HEK293 (cell line): ENCODE measurements around the gene ITGA7.
A peak's percentile ranks its signal among the peaks of the same experiment; 100 is the strongest.

ENCODE experiments used
- EGR2 ChIP-seq: fragments of 450-650 bp; formaldehyde crosslinking; IDR thresholded peaks from 2 replicates; pipeline ENCODE4 v1.5.1; 2016; ENCODE audit warnings: low read depth, missing biosample characterization, missing genetic modification characterization
- KLF1 ChIP-seq: fragments of 450-650 bp; formaldehyde crosslinking; IDR thresholded peaks from 2 replicates; pipeline ENCODE4 v1.5.1; 2016; ENCODE audit warnings: missing biosample characterization, missing genetic modification characterization
- KLF16 ChIP-seq: fragments of 450-650 bp; formaldehyde crosslinking; IDR thresholded peaks from 2 replicates; pipeline ENCODE4 v1.5.1; 2017; ENCODE audit warnings: missing biosample characterization, missing genetic modification characterization
- WT1 ChIP-seq: fragments of 450-650 bp; formaldehyde crosslinking; IDR thresholded peaks from 2 replicates; pipeline ENCODE4 v1.5.1; 2016; ENCODE audit warnings: missing biosample characterization, missing genetic modification characterization
- ZBTB20 ChIP-seq: fragments of 450-650 bp; formaldehyde crosslinking; IDR thresholded peaks from 2 replicates; pipeline ENCODE4 v1.5.1; 2016; ENCODE audit warnings: missing biosample characterization, missing genetic modification characterization
- ZBTB48 ChIP-seq: fragments of 450-650 bp; formaldehyde crosslinking; IDR thresholded peaks from 2 replicates; pipeline ENCODE4 v1.5.1; 2016; ENCODE audit warnings: missing biosample characterization, missing genetic modification characterization
- ZEB2 ChIP-seq: fragments of 450-650 bp; formaldehyde crosslinking; IDR thresholded peaks from 2 replicates; pipeline ENCODE4 v1.5.1; 2016; ENCODE audit warnings: missing biosample characterization, missing genetic modification characterization
- ZNF335 ChIP-seq: fragments of 450-650 bp; formaldehyde crosslinking; conservative IDR thresholded peaks from 2 replicates; pipeline ENCODE4 v1.5.1; 2016; ENCODE audit warnings: missing biosample characterization, missing genetic modification characterization
- ZNF341 ChIP-seq: fragments of 450-650 bp; formaldehyde crosslinking; IDR thresholded peaks from 2 replicates; pipeline ENCODE4; 2016; ENCODE audit warnings: low read depth, missing biosample characterization, missing genetic modification characterization
- ZNF48 ChIP-seq: fragments of 450-650 bp; formaldehyde crosslinking; IDR thresholded peaks from 2 replicates; pipeline ENCODE4 v1.5.1; 2016; ENCODE audit warnings: missing biosample characterization, missing genetic modification characterization
- ZNF658 ChIP-seq: fragments of 450-650 bp; formaldehyde crosslinking; IDR thresholded peaks from 2 replicates; pipeline ENCODE4; 2016; ENCODE audit warnings: missing biosample characterization, missing genetic modification characterization
- ZNF76 ChIP-seq: fragments of 450-650 bp; formaldehyde crosslinking; IDR thresholded peaks from 2 replicates; pipeline ENCODE4; 2016; ENCODE audit warnings: low read depth, missing biosample characterization, missing genetic modification characterization, borderline replicate concordance
- ZSCAN23 ChIP-seq: fragments of 450-650 bp; formaldehyde crosslinking; IDR thresholded peaks from 2 replicates; pipeline ENCODE4 v1.5.1; 2016; ENCODE audit warnings: missing biosample characterization, missing genetic modification characterization
- TF ChIP-seq, protein P1 (sequence below): fragments of 450-650 bp; formaldehyde crosslinking; IDR thresholded peaks from 2 replicates; pipeline ENCODE4 v1.5.1; 2017; ENCODE audit warnings: missing biosample characterization, mild to moderate bottlenecking, missing genetic modification characterization, moderate library complexity
- TF ChIP-seq, protein P2 (sequence below): fragments of 450-650 bp; formaldehyde crosslinking; IDR thresholded peaks from 2 replicates; pipeline ENCODE4 v1.5.1; 2016; ENCODE audit warnings: missing biosample characterization, missing genetic modification characterization
- TF ChIP-seq, protein P3 (sequence below): fragments of 450-650 bp; IDR thresholded peaks from 2 replicates; pipeline ENCODE4 v1.5.1; 2018; ENCODE audit warnings: missing biosample characterization, mild to moderate bottlenecking, missing genetic modification characterization
- TF ChIP-seq, protein P4 (sequence below): fragments of 450-650 bp; formaldehyde crosslinking; IDR thresholded peaks from 2 replicates; pipeline ENCODE4 v1.5.1; 2016; ENCODE audit warnings: missing biosample characterization, missing genetic modification characterization, borderline replicate concordance
- TF ChIP-seq, protein P5 (sequence below): fragments of 450-650 bp; formaldehyde crosslinking; optimal IDR thresholded peaks from 2 replicates; pipeline ENCODE3; 2016; ENCODE audit warnings: missing biosample characterization, mild to moderate bottlenecking, missing genetic modification characterization
- TF ChIP-seq, protein P6 (sequence below): fragments of 450-650 bp; formaldehyde crosslinking; IDR thresholded peaks from 2 replicates; pipeline ENCODE4 v1.5.1; 2016; ENCODE audit warnings: missing biosample characterization, missing genetic modification characterization
- TF ChIP-seq, protein P7 (sequence below): fragments of 450-650 bp; IDR thresholded peaks from 2 replicates; pipeline ENCODE4 v1.5.1; 2018; ENCODE audit warnings: missing biosample characterization, missing genetic modification characterization

Gene ITGA7

DNA sequence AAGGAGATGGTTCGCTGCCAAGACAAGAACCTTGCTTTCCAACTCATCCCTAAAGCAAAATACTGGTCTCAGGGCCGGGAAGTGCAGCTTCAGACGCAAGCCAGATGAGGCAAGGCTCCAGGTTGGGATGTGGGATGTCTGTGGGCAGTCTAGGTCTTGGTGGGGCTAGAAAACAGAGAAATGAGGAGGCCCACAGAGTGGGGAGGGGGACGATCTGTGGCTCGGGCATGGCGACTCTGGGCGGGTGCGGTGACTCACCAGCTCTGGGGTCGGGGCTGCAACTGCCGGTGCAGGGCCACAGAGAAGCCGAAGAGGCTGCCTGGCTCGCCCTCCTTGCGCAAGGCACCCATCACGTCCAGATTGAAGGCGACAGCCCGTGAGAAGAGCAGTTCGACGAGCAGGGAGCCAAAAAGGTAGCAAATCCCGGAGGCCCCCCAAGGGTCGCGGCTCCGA lies 459 bp downstream of the ITGA7 start (continued):
- TF ChIP-seq, protein P1, sequence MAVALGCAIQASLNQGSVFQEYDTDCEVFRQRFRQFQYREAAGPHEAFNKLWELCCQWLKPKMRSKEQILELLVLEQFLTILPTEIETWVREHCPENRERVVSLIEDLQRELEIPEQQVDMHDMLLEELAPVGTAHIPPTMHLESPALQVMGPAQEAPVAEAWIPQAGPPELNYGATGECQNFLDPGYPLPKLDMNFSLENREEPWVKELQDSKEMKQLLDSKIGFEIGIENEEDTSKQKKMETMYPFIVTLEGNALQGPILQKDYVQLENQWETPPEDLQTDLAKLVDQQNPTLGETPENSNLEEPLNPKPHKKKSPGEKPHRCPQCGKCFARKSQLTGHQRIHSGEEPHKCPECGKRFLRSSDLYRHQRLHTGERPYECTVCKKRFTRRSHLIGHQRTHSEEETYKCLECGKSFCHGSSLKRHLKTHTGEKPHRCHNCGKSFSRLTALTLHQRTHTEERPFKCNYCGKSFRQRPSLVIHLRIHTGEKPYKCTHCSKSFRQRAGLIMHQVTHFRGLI (tag by site-specific recombination) = no peak
- peak; percentile 70 for TF ChIP-seq EGR2 (tag by site-specific recombination)
- TF ChIP-seq, protein P2, sequence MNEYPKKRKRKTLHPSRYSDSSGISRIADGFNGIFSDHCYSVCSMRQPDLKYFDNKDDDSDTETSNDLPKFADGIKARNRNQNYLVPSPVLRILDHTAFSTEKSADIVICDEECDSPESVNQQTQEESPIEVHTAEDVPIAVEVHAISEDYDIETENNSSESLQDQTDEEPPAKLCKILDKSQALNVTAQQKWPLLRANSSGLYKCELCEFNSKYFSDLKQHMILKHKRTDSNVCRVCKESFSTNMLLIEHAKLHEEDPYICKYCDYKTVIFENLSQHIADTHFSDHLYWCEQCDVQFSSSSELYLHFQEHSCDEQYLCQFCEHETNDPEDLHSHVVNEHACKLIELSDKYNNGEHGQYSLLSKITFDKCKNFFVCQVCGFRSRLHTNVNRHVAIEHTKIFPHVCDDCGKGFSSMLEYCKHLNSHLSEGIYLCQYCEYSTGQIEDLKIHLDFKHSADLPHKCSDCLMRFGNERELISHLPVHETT = 0 out of 2 replicates have a peak, but pooled peaks have one; percentile 21
- TF ChIP-seq, protein P3, sequence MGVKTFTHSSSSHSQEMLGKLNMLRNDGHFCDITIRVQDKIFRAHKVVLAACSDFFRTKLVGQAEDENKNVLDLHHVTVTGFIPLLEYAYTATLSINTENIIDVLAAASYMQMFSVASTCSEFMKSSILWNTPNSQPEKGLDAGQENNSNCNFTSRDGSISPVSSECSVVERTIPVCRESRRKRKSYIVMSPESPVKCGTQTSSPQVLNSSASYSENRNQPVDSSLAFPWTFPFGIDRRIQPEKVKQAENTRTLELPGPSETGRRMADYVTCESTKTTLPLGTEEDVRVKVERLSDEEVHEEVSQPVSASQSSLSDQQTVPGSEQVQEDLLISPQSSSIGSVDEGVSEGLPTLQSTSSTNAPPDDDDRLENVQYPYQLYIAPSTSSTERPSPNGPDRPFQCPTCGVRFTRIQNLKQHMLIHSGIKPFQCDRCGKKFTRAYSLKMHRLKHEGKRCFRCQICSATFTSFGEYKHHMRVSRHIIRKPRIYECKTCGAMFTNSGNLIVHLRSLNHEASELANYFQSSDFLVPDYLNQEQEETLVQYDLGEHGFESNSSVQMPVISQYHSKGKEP (tag by site-specific recombination) = no peak
- 0 out of 2 replicates have a peak, but pooled peaks have one; percentile 5 for TF ChIP-seq KLF16 (tag by site-specific recombination)
- TF ChIP-seq ZNF48 (tag by site-specific recombination) = no peak
- peak; percentile 90 for TF ChIP-seq ZBTB48 (tag by site-specific recombination)
- TF ChIP-seq ZEB2 (tag by site-specific recombination) = 0 out of 2 replicates have a peak, but pooled peaks have one; percentile 28
- TF ChIP-seq, protein P4, sequence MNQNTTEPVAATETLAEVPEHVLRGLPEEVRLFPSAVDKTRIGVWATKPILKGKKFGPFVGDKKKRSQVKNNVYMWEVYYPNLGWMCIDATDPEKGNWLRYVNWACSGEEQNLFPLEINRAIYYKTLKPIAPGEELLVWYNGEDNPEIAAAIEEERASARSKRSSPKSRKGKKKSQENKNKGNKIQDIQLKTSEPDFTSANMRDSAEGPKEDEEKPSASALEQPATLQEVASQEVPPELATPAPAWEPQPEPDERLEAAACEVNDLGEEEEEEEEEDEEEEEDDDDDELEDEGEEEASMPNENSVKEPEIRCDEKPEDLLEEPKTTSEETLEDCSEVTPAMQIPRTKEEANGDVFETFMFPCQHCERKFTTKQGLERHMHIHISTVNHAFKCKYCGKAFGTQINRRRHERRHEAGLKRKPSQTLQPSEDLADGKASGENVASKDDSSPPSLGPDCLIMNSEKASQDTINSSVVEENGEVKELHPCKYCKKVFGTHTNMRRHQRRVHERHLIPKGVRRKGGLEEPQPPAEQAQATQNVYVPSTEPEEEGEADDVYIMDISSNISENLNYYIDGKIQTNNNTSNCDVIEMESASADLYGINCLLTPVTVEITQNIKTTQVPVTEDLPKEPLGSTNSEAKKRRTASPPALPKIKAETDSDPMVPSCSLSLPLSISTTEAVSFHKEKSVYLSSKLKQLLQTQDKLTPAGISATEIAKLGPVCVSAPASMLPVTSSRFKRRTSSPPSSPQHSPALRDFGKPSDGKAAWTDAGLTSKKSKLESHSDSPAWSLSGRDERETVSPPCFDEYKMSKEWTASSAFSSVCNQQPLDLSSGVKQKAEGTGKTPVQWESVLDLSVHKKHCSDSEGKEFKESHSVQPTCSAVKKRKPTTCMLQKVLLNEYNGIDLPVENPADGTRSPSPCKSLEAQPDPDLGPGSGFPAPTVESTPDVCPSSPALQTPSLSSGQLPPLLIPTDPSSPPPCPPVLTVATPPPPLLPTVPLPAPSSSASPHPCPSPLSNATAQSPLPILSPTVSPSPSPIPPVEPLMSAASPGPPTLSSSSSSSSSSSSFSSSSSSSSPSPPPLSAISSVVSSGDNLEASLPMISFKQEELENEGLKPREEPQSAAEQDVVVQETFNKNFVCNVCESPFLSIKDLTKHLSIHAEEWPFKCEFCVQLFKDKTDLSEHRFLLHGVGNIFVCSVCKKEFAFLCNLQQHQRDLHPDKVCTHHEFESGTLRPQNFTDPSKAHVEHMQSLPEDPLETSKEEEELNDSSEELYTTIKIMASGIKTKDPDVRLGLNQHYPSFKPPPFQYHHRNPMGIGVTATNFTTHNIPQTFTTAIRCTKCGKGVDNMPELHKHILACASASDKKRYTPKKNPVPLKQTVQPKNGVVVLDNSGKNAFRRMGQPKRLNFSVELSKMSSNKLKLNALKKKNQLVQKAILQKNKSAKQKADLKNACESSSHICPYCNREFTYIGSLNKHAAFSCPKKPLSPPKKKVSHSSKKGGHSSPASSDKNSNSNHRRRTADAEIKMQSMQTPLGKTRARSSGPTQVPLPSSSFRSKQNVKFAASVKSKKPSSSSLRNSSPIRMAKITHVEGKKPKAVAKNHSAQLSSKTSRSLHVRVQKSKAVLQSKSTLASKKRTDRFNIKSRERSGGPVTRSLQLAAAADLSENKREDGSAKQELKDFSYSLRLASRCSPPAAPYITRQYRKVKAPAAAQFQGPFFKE = no peak
- TF ChIP-seq ZNF341 = peak; percentile 35
- TF ChIP-seq KLF1 (tag by site-specific recombination) = peak; percentile 16; the same call in 1 of the 2 replicates
- peak; percentile 35 for TF ChIP-seq WT1
- TF ChIP-seq, protein P5, sequence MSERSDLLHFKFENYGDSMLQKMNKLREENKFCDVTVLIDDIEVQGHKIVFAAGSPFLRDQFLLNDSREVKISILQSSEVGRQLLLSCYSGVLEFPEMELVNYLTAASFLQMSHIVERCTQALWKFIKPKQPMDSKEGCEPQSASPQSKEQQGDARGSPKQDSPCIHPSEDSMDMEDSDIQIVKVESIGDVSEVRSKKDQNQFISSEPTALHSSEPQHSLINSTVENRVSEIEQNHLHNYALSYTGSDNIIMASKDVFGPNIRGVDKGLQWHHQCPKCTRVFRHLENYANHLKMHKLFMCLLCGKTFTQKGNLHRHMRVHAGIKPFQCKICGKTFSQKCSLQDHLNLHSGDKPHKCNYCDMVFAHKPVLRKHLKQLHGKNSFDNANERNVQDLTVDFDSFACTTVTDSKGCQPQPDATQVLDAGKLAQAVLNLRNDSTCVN (tag by site-specific recombination) = peak; percentile 43
- peak; percentile 98 for TF ChIP-seq ZNF335 (tag by site-specific recombination)
- peak; percentile 61 for TF ChIP-seq ZBTB20 (tag by site-specific recombination)
- TF ChIP-seq, protein P6, sequence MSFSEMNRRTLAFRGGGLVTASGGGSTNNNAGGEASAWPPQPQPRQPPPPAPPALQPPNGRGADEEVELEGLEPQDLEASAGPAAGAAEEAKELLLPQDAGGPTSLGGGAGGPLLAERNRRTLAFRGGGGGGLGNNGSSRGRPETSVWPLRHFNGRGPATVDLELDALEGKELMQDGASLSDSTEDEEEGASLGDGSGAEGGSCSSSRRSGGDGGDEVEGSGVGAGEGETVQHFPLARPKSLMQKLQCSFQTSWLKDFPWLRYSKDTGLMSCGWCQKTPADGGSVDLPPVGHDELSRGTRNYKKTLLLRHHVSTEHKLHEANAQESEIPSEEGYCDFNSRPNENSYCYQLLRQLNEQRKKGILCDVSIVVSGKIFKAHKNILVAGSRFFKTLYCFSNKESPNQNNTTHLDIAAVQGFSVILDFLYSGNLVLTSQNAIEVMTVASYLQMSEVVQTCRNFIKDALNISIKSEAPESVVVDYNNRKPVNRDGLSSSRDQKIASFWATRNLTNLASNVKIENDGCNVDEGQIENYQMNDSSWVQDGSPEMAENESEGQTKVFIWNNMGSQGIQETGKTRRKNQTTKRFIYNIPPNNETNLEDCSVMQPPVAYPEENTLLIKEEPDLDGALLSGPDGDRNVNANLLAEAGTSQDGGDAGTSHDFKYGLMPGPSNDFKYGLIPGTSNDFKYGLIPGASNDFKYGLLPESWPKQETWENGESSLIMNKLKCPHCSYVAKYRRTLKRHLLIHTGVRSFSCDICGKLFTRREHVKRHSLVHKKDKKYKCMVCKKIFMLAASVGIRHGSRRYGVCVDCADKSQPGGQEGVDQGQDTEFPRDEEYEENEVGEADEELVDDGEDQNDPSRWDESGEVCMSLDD (tag by site-specific recombination) = peak; percentile 45; the same call in 1 of the 2 replicates
- TF ChIP-seq, protein P7, sequence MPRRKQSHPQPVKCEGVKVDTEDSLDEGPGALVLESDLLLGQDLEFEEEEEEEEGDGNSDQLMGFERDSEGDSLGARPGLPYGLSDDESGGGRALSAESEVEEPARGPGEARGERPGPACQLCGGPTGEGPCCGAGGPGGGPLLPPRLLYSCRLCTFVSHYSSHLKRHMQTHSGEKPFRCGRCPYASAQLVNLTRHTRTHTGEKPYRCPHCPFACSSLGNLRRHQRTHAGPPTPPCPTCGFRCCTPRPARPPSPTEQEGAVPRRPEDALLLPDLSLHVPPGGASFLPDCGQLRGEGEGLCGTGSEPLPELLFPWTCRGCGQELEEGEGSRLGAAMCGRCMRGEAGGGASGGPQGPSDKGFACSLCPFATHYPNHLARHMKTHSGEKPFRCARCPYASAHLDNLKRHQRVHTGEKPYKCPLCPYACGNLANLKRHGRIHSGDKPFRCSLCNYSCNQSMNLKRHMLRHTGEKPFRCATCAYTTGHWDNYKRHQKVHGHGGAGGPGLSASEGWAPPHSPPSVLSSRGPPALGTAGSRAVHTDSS (tag by site-specific recombination) = no peak
- 0 out of 2 replicates have a peak, but pooled peaks have one; percentile 19 for TF ChIP-seq ZSCAN23 (tag by site-specific recombination)
- TF ChIP-seq ZNF76 (tag by site-specific recombination) = 0 out of 2 replicates have a peak, but pooled peaks have one; percentile 34
- TF ChIP-seq ZNF658 (tag by site-specific recombination) = no peak
